Measurements from ENCODE around the gene TNNT3. TPM values are rescaled to one million over a fixed set of nuclear protein-coding genes. Genes with fewer than 3 reads are reported as not detected.

The TNNT3 gene
- total and polyA plus RNA-seq, 2 of the 4 experiments (the other 2 are of a cell fraction), result not detected

DNA sequence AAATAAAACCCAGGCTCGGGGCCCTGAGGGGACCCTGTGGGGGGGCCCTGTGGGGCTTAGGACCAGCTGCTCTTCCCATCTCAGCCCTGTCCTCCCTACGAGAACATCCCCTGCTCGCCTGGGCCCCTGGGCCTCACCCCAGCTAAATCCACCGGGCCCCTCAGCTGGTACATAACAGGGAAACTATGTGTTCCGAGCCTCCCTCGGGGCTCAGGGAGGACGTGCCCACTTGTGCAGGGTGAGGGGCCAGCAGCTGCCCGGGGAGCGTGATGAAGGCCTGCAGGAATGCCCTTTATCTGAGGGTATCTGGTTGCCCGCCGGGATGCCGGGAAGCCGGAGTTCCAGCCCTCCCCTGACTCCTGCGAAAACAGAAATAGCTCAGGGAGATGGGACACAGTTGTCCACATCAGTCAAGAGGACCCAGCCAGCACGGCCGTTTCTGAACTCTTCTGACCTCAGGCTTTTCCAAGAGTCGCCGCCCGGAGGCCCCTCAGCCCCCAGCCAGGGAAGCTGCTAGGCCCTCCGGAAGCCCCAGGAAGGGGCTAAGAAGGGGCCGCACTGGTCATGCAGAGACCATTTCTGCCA, 48.2 kb downstream of the TNNT3 start:
- H3K4ac ChIP-seq (ENCODE audit: low read depth, low read length), result no peak overlapping the region
- H2AK5ac ChIP-seq (ENCODE audit: low read depth, low read length), result no peak overlapping the region
- H3K9ac ChIP-seq (ENCODE audit: low read depth, low read length), result no peak overlapping the region
- H3K79me1 ChIP-seq (ENCODE audit: low read depth in 1 of 2, low read length in 2 of 2), result no peaks in the 10 kb centered on the region
- H3K56ac ChIP-seq (ENCODE audit: extremely low read depth, insufficient read depth, low read length), result no peak overlapping the region
- H3K18ac ChIP-seq (ENCODE audit: low read depth, low read length), result no peak overlapping the region
- POLR2A ChIA-PET (ENCODE audit: unreplicated experiment), result no interaction called here
- dilution Hi-C loops (cut with HindIII; ENCODE audit: low sequenced_read_pairs, unreplicated experiment), result no loop called here
- no peak overlapping the region for H4K5ac ChIP-seq (ENCODE audit: low read depth, low read length)
- no peak for ATAC-seq (ENCODE audit: low read depth)
- in situ Hi-C loops (cut with MboI; ENCODE audit: low sequenced_read_pairs), result no loop called here
- H3K14ac ChIP-seq (replicated peaks; ENCODE audit: low read depth, low read length), result no peak overlapping the region
- no peak overlapping the region for H3K4me2 ChIP-seq (ENCODE audit: low read depth, low read length)
- WGBS, 2 experiments (ENCODE audit: extremely low coverage in 2 of 2, insufficient read length in 1 of 2), result no CpG with 5 or more reads among the region's 21 CpGs
- H2AK9ac ChIP-seq (replicated peaks; ENCODE audit: low read depth, low read length, poor library complexity), result no peak overlapping the region
- H3K27me3 ChIP-seq (ENCODE audit: control insufficient read depth, insufficient read depth, low read length), result no peaks in the 10 kb centered on the region
- H3K23ac ChIP-seq (ENCODE audit: low read depth, low read length), result no peak overlapping the region
- no peaks in the 10 kb centered on the region for H3K4me1 ChIP-seq (ENCODE audit: control insufficient read depth, insufficient read depth, low read length)
- H4K8ac ChIP-seq (ENCODE audit: low read depth in 2 of 2, low read length in 2 of 2), result no peak overlapping the region
- TF ChIP-seq MXI1 (IDR thresholded peaks at IDR 0.05; ENCODE audit: borderline replicate concordance, low read depth, low read length) (no peak), CHD1 (IDR thresholded peaks at IDR 0.05; ENCODE audit: low read depth, low read length) (no peak), RFX5 (IDR thresholded peaks at IDR 0.05; ENCODE audit: low read depth, low read length) (no peak), FOS (IDR thresholded peaks at IDR 0.05; ENCODE audit: low read depth, low read length) (no peak)
- no peak overlapping the region for H4K91ac ChIP-seq (ENCODE audit: insufficient read depth, low read depth, low read length)
- no peaks in the 10 kb centered on the region for H3K36me3 ChIP-seq (ENCODE audit: control insufficient read depth, insufficient read depth, low read length)
- no peak overlapping the region for H2BK20ac ChIP-seq (ENCODE audit: low read depth, low read length)
- no peaks in the 10 kb centered on the region for H3K9me1 ChIP-seq (ENCODE audit: insufficient read depth, low read length)
- no peak overlapping the region for H2BK15ac ChIP-seq (ENCODE audit: low read depth, low read length)
- BruUV-seq (replicated peaks), result no TSS peak
- no peaks in the 10 kb centered on the region for H3K9me3 ChIP-seq (ENCODE audit: control insufficient read depth, insufficient read depth, low read length)
- no peak overlapping the region for H2AFZ ChIP-seq (replicated peaks; ENCODE audit: low read length, poor library complexity)
- DNase-seq, result no peak
- H4K20me1 ChIP-seq (ENCODE audit: insufficient read depth, low read length), result no peaks in the 10 kb centered on the region
- H3K27ac ChIP-seq (ENCODE audit: insufficient read depth, low read length), result no peak overlapping the region
- CTCF ChIA-PET, result no interaction called here
- intact Hi-C loops (cut with micrococcal nuclease), result no loop called here
- H2BK5ac ChIP-seq (ENCODE audit: low read depth, low read length, poor library complexity, severe bottlenecking), result no peak overlapping the region
- no peak overlapping the region for H2BK120ac ChIP-seq (ENCODE audit: low read depth, low read length)
- H3K4me3 ChIP-seq (ENCODE audit: insufficient read depth, low read depth, low read length), result no peak overlapping the region

Measured in IMR-90 (cell line).